ENCODE data around the gene CCDC92.

CCDC92 gene

DNA sequence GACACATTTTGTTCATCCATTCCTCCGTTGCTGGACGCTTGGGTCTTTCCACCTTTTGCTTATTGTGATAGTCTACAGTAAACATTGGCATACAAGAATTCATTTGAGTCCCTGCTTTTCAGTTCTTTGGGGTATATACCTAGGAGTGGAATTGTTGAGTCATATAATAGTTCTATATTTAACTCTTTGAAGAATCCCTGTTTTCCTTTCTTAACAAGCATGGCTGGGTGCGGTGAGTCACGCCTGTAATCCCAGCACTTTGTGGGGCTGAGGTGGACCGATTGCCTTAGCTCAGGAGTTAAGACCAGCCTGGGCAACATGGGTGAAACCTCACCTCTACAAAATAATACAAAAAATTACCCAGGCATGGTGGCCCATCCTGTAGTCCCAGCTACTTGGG lies 75.4 kb downstream of the CCDC92 start:
- Histone ChIP-seq H3K9ac (ENCODE audit: low read depth, low read length) (peak overlapping the region; percentile 2), H3K4me1 (ENCODE audit: control insufficient read depth, insufficient read depth, low read length) (peaks cover 6% of the 10 kb centered on the region)

DNA sequence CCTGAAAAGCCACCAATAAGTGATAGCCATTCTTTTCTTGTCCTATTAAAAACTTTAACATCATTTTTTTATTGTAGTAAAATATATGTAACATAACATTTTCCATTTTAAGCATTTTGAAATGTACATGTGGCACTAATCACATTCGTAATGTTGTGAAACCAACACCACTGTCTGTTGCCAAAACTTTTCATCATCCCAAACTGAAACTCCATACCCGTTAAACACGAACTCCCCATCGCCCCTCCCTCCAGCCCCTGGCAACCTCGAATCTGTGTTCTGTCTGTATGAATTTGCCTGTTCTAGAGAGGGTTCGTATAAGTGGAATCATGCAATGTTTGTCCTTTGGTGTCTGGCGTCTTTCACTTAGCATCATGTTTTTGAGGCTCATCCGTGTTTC lies 75.9 kb downstream of the CCDC92 start:
- peak overlapping the region; percentile 2 for H3K9ac ChIP-seq (ENCODE audit: low read depth, low read length)
- H3K4me3 ChIP-seq (ENCODE audit: low read length), result peak overlapping the region; percentile 43
- no peaks in the 10 kb centered on the region for H3K9me3 ChIP-seq (replicated peaks; ENCODE audit: low read length)
- H3K27me3 ChIP-seq (ENCODE audit: control insufficient read depth, insufficient read depth, low read length), result peaks cover 28% of the 10 kb centered on the region
- no peaks in the 10 kb centered on the region for H3K36me3 ChIP-seq (ENCODE audit: insufficient read depth, low read length)
- H3K4me1 ChIP-seq (ENCODE audit: control insufficient read depth, insufficient read depth, low read length), result peaks cover 6% of the 10 kb centered on the region
- H3K4me2 ChIP-seq (ENCODE audit: low read length), result peak overlapping the region; percentile 71

More for the DNA sequence above, 75.4 kb downstream of the CCDC92 start:
- Histone ChIP-seq H3K4me3 (ENCODE audit: low read length) (peak overlapping the region; percentile 43), H3K4me2 (ENCODE audit: low read length) (peak overlapping the region; percentile 71), H3K36me3 (ENCODE audit: insufficient read depth, low read length) (no peaks in the 10 kb centered on the region), H3K9me3 (replicated peaks; ENCODE audit: low read length) (no peaks in the 10 kb centered on the region), H3K27me3 (ENCODE audit: control insufficient read depth, insufficient read depth, low read length) (peaks cover 24% of the 10 kb centered on the region)

DNA sequence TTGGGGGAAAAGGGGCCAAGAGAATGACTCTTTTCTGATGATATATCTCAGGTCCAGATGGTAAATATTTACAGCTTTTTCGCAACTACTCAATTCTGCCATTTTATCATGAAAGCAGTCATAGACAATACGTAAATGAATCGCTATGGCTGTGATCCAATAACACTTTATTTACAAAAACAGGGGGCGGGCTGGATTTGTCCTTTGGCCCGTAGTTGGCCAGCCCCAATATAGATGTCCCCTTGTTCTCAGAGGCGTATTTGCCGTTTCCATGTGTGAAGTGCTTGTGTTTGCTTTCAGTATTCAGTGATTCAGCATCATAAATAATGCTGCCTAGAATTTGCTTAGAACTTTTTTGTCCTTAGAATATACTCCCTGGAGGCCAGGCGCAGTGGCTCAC lies 77.2 kb downstream of the CCDC92 start:
- no peak overlapping the region for H3K9ac ChIP-seq (ENCODE audit: low read depth, low read length)
- H3K4me3 ChIP-seq (ENCODE audit: low read length), result no peak overlapping the region
- peaks cover 36% of the 10 kb centered on the region for H3K27me3 ChIP-seq (ENCODE audit: control insufficient read depth, insufficient read depth, low read length)
- no peak overlapping the region for H3K4me2 ChIP-seq (ENCODE audit: low read length)
- no peaks in the 10 kb centered on the region for H3K9me3 ChIP-seq (replicated peaks; ENCODE audit: low read length)
- H3K4me1 ChIP-seq (ENCODE audit: control insufficient read depth, insufficient read depth, low read length), result peaks cover 6% of the 10 kb centered on the region
- no peaks in the 10 kb centered on the region for H3K36me3 ChIP-seq (ENCODE audit: insufficient read depth, low read length)

DNA sequence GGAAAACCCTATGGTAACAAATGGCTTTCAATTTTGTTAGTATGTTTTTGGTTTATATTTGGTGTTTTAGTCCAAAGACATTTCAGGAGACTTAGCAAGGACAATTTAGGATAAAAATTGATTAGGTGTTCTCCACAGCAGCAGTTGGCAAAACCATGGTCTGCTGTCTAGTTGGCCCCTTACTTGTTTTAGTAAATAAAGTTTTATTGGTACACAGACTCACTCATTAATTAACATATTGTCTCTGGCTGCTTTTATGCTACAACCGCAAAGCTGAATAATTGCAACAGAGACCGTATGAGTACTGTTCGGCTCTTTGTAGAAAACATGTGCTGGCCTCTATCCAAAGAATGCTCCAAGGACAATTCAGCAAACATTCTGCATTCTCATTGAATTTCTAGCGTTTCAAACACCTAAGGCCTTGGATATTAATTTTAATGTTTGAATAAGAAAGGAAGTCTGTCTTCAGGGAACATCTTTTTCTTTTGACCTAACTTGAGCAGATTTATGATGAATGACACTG lies 77.7 kb downstream of the CCDC92 start:
- no peak overlapping the region for H3K4me3 ChIP-seq (ENCODE audit: low read length)
- no peaks in the 10 kb centered on the region for H3K9me3 ChIP-seq (replicated peaks; ENCODE audit: low read length)
- H3K36me3 ChIP-seq (ENCODE audit: insufficient read depth, low read length), result no peaks in the 10 kb centered on the region
- no peak overlapping the region for H3K9ac ChIP-seq (ENCODE audit: low read depth, low read length)
- H3K4me2 ChIP-seq (ENCODE audit: low read length), result no peak overlapping the region
- peaks cover 6% of the 10 kb centered on the region for H3K4me1 ChIP-seq (ENCODE audit: control insufficient read depth, insufficient read depth, low read length)
- H3K27me3 ChIP-seq (ENCODE audit: control insufficient read depth, insufficient read depth, low read length), result peaks cover 34% of the 10 kb centered on the region

DNA sequence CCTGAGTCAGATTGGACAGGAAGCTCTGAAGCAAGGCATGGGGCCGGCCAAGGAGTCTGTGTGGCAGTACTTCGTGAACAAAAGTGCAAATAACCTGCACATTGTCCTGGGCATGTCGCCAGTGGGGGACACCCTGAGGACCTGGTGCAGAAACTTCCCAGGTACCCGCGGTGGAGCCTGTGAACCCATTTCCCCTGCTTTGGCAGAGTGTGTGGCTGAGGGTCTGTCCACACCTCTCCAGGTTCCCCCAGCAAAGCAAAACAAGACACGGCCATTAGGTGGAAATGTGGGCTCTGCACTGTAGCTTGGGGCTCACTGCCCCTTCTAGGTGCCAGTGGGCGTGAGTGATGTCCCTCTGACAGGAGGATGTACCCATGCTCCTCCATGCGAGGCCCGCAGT lies 79.4 kb downstream of the CCDC92 start:
- peaks cover 42% of the 10 kb centered on the region for H3K27me3 ChIP-seq (ENCODE audit: control insufficient read depth, insufficient read depth, low read length)
- no peaks in the 10 kb centered on the region for H3K9me3 ChIP-seq (replicated peaks; ENCODE audit: low read length)
- no peak overlapping the region for H3K9ac ChIP-seq (ENCODE audit: low read depth, low read length)
- H3K4me3 ChIP-seq (ENCODE audit: low read length), result no peak overlapping the region
- H3K4me1 ChIP-seq (ENCODE audit: control insufficient read depth, insufficient read depth, low read length), result peaks cover 6% of the 10 kb centered on the region
- no peaks in the 10 kb centered on the region for H3K36me3 ChIP-seq (ENCODE audit: insufficient read depth, low read length)
- no peak overlapping the region for H3K4me2 ChIP-seq (ENCODE audit: low read length)

DNA sequence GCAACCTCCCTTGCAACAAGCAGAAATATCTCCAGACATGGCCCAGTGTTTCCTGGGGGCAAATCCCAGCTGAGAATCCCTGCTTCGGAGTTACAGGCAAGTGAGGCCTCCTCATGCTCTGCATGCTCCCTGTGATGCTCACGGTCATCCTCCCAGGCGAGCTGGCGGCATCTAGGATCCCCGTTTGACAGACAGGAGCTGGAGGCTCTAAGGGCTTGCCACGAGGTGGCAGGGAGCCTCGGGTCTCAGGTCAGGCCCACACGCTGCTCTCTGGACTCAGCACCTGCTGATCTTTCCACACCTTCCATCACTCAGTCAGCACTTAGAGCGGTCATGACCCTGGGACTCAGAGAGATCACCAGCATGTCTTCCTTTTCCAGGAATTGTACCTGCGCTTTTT lies 79.8 kb downstream of the CCDC92 start:
- H3K27me3 ChIP-seq (ENCODE audit: control insufficient read depth, insufficient read depth, low read length), result peaks cover 46% of the 10 kb centered on the region
- no peaks in the 10 kb centered on the region for H3K9me3 ChIP-seq (replicated peaks; ENCODE audit: low read length)
- no peak overlapping the region for H3K4me3 ChIP-seq (ENCODE audit: low read length)
- no peaks in the 10 kb centered on the region for H3K36me3 ChIP-seq (ENCODE audit: insufficient read depth, low read length)
- no peak overlapping the region for H3K4me2 ChIP-seq (ENCODE audit: low read length)
- peaks cover 6% of the 10 kb centered on the region for H3K4me1 ChIP-seq (ENCODE audit: control insufficient read depth, insufficient read depth, low read length)
- no peak overlapping the region for H3K9ac ChIP-seq (ENCODE audit: low read depth, low read length)

DNA sequence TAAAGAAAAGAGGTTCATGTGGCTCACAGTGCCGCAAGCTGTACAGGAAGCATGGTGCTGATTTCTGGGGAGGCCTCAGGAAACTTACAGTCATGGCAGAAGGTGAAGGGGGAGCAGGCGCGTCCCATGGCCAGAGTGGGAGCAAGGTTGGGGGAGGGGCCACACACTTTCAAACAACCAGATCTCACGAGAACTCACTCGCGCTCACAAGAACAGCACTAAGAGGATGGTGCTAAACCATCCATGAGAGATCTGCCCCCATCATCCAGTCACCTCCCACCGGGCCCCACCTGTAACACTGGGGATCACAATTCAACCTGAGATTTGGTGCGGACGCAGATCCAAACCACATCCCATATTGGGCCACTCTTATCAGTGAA lies 80.5 kb downstream of the CCDC92 start:
- H3K27me3 ChIP-seq (ENCODE audit: control insufficient read depth, insufficient read depth, low read length), result peaks cover 50% of the 10 kb centered on the region
- no peak overlapping the region for H3K4me3 ChIP-seq (ENCODE audit: low read length)
- peaks cover 5% of the 10 kb centered on the region for H3K4me1 ChIP-seq (ENCODE audit: control insufficient read depth, insufficient read depth, low read length)
- no peaks in the 10 kb centered on the region for H3K9me3 ChIP-seq (replicated peaks; ENCODE audit: low read length)
- H3K4me2 ChIP-seq (ENCODE audit: low read length), result no peak overlapping the region
- no peaks in the 10 kb centered on the region for H3K36me3 ChIP-seq (ENCODE audit: insufficient read depth, low read length)
- no peak overlapping the region for H3K9ac ChIP-seq (ENCODE audit: low read depth, low read length)

DNA sequence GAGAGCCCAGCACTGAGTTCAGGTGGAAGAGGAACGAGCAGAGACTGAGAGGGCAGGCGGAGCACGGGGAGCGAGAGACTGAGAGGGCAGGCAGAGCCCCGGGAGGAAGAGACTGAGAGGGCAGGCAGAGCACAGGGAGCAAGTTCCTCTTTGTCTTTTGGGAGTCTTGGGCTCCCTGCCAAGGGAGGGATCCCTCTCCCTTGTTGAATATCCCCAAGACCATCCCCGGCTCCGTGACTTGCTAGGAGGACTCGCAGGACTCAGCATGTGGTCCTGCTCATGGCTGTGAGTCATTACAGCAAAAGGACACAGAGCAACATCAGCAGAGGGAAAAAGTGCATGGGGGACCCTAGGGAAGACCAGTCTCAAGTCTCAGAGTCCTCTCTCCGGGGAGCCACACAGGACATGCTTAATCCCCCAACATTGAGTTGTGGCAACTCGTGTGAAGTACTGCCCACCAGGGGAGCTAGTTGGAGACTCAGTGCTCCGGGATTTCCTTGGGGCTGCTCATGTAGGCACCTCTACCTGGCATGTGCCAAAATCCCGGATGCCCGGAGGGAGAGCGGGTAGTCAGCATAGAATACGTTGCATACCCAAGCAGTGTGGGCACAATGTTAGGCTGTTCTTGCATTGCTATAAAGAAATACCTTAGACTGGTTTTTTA lies 81.0 kb downstream of the CCDC92 start:
- no peak overlapping the region for H3K4me2 ChIP-seq (ENCODE audit: low read length)
- H3K9ac ChIP-seq (ENCODE audit: low read depth, low read length), result no peak overlapping the region
- no peaks in the 10 kb centered on the region for H3K9me3 ChIP-seq (replicated peaks; ENCODE audit: low read length)
- H3K4me3 ChIP-seq (ENCODE audit: low read length), result no peak overlapping the region
- no peaks in the 10 kb centered on the region for H3K4me1 ChIP-seq (ENCODE audit: control insufficient read depth, insufficient read depth, low read length)
- peaks cover 55% of the 10 kb centered on the region for H3K27me3 ChIP-seq (ENCODE audit: control insufficient read depth, insufficient read depth, low read length)
- H3K36me3 ChIP-seq (ENCODE audit: insufficient read depth, low read length), result no peaks in the 10 kb centered on the region

DNA sequence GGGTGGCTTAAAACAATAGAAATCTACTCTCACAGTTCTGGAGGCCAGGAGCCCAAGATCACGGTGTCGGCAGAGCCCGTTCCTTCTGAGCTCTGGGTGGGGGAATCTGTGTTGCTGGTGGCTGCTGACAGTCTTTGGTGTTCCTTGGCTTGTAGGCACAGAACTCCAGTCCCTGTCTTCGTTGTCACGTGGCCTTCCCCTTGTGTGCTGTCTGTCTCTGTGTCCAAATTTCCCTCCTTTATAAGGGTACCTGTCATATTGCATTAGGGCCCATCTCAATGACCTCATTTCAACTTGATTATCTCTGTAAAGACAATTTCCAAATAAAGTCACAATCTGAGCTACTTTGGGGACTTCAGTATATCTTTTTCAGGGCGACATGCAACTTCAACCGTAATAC lies 81.6 kb downstream of the CCDC92 start:
- H3K36me3 ChIP-seq (ENCODE audit: insufficient read depth, low read length), result no peaks in the 10 kb centered on the region
- no peak overlapping the region for H3K4me3 ChIP-seq (ENCODE audit: low read length)
- no peaks in the 10 kb centered on the region for H3K9me3 ChIP-seq (replicated peaks; ENCODE audit: low read length)
- no peaks in the 10 kb centered on the region for H3K4me1 ChIP-seq (ENCODE audit: control insufficient read depth, insufficient read depth, low read length)
- H3K4me2 ChIP-seq (ENCODE audit: low read length), result no peak overlapping the region
- no peak overlapping the region for H3K9ac ChIP-seq (ENCODE audit: low read depth, low read length)
- H3K27me3 ChIP-seq (ENCODE audit: control insufficient read depth, insufficient read depth, low read length), result peaks cover 61% of the 10 kb centered on the region

DNA sequence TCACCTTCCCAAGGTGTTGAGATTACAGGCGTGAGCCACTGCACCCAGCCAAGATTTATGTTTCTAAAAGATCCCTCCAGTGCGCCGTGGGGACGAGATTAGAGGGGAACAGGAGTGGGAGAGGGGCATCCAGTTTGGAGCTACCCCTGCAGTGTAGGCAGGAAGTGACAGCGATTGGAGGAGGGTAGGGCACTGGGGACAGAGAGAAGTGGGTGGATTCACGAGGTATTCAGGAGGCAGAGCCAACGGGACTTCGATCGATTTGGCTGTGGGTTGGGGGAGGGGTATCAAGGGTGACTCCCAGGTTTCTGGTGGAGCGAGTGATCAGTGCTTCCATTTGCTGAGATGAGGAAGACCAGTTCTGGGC lies 82.1 kb downstream of the CCDC92 start:
- Histone ChIP-seq H3K9me3 (replicated peaks; ENCODE audit: low read length) (no peaks in the 10 kb centered on the region), H3K4me2 (ENCODE audit: low read length) (no peak overlapping the region), H3K4me3 (ENCODE audit: low read length) (no peak overlapping the region), H3K9ac (ENCODE audit: low read depth, low read length) (no peak overlapping the region), H3K27me3 (ENCODE audit: control insufficient read depth, insufficient read depth, low read length) (peaks cover 66% of the 10 kb centered on the region), H3K36me3 (ENCODE audit: insufficient read depth, low read length) (no peaks in the 10 kb centered on the region), H3K4me1 (ENCODE audit: control insufficient read depth, insufficient read depth, low read length) (no peaks in the 10 kb centered on the region)

DNA sequence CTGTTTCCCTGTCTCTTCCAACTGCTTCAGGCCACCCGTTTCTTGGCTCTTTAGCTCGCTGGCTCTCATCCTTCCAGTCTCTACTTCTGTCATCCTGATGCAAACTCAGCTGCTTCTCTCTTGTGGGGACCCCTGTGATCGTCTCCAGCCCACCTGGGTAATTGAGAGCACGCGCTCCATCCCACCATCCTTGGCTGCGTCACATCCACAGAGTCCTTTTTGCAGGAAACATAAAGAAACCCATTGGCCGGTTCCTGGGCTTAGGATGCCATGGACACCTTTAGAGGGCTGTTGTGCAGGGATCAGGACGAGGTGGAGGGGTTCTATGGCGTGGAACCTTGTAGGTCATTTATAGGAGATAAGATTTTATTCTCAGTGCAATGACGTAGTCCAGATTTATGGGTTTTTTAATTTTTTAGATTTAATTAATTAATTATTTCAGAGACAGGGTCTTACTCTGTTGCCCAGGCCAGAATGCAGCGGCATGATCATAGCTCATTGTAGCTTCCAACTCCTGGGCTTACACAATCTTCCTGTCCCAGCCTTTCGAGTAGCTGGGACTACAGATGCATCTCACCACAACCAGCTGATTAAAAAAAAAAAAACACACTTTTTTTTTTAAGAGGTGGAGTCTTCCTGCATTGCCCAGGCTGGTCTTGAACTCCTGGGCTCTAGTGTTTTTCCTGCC lies 82.6 kb downstream of the CCDC92 start:
- Histone ChIP-seq H3K27me3 (ENCODE audit: control insufficient read depth, insufficient read depth, low read length) (peaks cover 71% of the 10 kb centered on the region), H3K9me3 (replicated peaks; ENCODE audit: low read length) (no peaks in the 10 kb centered on the region), H3K4me2 (ENCODE audit: low read length) (no peak overlapping the region), H3K9ac (ENCODE audit: low read depth, low read length) (no peak overlapping the region), H3K4me3 (ENCODE audit: low read length) (no peak overlapping the region), H3K36me3 (ENCODE audit: insufficient read depth, low read length) (no peaks in the 10 kb centered on the region), H3K4me1 (ENCODE audit: control insufficient read depth, insufficient read depth, low read length) (no peaks in the 10 kb centered on the region)

DNA sequence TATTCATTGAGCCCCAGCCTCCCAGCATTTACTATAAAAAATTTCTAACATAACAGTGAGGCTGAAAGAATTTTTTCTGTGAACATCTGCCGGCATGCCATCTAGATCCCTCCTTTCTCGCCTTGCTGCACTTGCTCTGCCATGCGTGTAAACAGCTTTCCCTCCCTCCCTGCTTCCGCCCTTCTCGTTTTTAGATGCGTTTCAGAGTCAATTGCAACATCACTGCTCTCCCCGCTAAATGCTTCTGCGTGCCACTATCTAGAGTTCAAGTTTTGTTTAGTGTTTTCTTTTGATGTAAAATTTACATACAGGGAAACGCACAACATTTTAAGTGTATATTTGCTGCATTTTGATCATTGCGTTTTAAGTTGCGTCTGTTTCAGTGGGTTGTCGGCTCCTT lies 83.6 kb downstream of the CCDC92 start:
- Histone ChIP-seq H3K9ac (ENCODE audit: low read depth, low read length) (no peak overlapping the region), H3K4me1 (ENCODE audit: control insufficient read depth, insufficient read depth, low read length) (no peaks in the 10 kb centered on the region), H3K4me2 (ENCODE audit: low read length) (no peak overlapping the region), H3K4me3 (ENCODE audit: low read length) (no peak overlapping the region), H3K27me3 (ENCODE audit: control insufficient read depth, insufficient read depth, low read length) (peaks cover 73% of the 10 kb centered on the region), H3K9me3 (replicated peaks; ENCODE audit: low read length) (no peaks in the 10 kb centered on the region), H3K36me3 (ENCODE audit: insufficient read depth, low read length) (no peaks in the 10 kb centered on the region)

Measured in skeletal muscle satellite cell (primary cell).